ENCODE results near the gene PIGM. TPM values are rescaled to one million over a fixed set of nuclear protein-coding genes. Genes with fewer than 3 reads are reported as not detected.

PIGM gene
- total RNA-seq, 1 donor from 2014 or later, result 5.9 TPM

DNA sequence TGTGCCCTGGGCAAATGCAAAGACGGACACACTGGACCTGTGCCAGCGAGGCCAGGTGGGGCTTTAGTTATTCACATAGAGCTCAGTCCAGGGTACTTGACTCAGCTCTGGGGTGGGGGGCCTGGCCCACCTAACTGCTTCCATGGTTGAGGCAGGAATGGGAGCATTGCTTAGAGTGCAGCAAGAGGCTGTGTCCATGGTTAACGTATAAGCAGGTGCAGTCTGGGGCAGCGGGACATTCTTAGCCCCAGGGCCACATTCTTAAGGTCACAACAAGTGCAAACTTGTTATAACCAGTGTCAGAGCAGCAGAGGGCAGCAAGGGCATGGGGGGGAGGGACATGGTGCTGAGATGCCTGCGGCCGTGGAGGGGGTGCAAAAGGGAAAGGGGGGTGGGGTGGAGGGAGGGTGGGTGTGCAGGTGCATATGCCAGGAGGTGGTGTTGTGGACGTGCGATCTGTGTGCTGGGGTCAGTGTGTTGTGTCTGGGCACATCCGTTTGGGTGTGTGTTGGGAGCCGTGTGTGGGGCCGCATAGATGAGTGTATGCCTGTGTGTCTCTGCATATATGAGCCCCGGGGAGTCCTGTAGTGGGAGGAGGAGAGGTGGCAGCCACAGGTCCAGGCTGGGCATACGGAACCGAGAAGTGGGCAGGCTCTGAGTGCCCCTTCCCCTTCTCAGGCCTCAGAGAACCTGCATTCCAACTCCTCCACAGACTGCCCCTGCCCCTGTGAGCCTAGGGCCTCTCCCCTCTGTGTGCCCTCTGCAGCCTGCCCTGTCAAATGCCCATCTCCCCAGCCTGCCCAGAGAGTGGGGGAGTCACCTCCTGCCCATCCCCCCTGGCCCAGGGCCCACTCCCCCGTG lies 29.8 kb upstream of the PIGM start:
- H3K9me3 Mint-ChIP-seq (ENCODE audit: unreplicated experiment), result no peaks in the 10 kb centered on the region
- H3K4me3 Mint-ChIP-seq (ENCODE audit: unreplicated experiment), result no peak overlapping the region
- H3K27ac Mint-ChIP-seq (ENCODE audit: unreplicated experiment), result no peak overlapping the region
- peaks cover 2% of the 10 kb centered on the region for H3K27me3 Mint-ChIP-seq (ENCODE audit: unreplicated experiment)
- H3K36me3 Mint-ChIP-seq (ENCODE audit: unreplicated experiment), result no peaks in the 10 kb centered on the region
- TF ChIP-seq, protein P1, sequence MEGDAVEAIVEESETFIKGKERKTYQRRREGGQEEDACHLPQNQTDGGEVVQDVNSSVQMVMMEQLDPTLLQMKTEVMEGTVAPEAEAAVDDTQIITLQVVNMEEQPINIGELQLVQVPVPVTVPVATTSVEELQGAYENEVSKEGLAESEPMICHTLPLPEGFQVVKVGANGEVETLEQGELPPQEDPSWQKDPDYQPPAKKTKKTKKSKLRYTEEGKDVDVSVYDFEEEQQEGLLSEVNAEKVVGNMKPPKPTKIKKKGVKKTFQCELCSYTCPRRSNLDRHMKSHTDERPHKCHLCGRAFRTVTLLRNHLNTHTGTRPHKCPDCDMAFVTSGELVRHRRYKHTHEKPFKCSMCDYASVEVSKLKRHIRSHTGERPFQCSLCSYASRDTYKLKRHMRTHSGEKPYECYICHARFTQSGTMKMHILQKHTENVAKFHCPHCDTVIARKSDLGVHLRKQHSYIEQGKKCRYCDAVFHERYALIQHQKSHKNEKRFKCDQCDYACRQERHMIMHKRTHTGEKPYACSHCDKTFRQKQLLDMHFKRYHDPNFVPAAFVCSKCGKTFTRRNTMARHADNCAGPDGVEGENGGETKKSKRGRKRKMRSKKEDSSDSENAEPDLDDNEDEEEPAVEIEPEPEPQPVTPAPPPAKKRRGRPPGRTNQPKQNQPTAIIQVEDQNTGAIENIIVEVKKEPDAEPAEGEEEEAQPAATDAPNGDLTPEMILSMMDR (IDR thresholded peaks at IDR 0.05; ENCODE audit: partially characterized antibody, unreplicated experiment), result no peak
- no peaks in the 10 kb centered on the region for H3K4me1 Mint-ChIP-seq (ENCODE audit: low read depth, unreplicated experiment)
- DNase-seq, result no peak

DNA sequence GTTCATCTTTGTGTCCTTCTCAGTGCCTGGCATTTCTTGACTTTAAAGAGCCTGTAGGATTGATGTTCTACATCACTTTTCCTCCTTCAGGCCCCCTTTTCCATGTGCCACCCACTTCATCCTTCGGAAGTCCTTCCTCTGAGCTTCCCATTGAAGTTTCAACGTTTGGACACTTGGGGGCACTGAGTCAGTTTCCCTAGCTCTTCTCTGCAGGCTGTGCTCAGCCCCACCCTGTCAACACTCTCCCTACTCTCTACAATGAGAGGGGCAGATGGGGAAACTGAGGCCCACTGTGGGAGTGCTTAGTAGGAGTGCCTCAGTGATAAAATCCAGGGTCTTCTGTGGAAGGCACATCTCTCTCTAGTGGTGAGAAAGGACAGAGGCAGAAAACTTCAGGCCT lies 26.3 kb upstream of the PIGM start:
- peaks cover 2% of the 10 kb centered on the region for H3K27me3 Mint-ChIP-seq (ENCODE audit: unreplicated experiment)
- no peak overlapping the region for H3K27ac Mint-ChIP-seq (ENCODE audit: unreplicated experiment)
- H3K4me1 Mint-ChIP-seq (ENCODE audit: low read depth, unreplicated experiment), result no peaks in the 10 kb centered on the region
- no peaks in the 10 kb centered on the region for H3K9me3 Mint-ChIP-seq (ENCODE audit: unreplicated experiment)
- no peak for DNase-seq
- H3K36me3 Mint-ChIP-seq (ENCODE audit: unreplicated experiment), result no peaks in the 10 kb centered on the region
- TF ChIP-seq, protein P1 (IDR thresholded peaks at IDR 0.05; ENCODE audit: partially characterized antibody, unreplicated experiment), result no peak
- no peak overlapping the region for H3K4me3 Mint-ChIP-seq (ENCODE audit: unreplicated experiment)

DNA sequence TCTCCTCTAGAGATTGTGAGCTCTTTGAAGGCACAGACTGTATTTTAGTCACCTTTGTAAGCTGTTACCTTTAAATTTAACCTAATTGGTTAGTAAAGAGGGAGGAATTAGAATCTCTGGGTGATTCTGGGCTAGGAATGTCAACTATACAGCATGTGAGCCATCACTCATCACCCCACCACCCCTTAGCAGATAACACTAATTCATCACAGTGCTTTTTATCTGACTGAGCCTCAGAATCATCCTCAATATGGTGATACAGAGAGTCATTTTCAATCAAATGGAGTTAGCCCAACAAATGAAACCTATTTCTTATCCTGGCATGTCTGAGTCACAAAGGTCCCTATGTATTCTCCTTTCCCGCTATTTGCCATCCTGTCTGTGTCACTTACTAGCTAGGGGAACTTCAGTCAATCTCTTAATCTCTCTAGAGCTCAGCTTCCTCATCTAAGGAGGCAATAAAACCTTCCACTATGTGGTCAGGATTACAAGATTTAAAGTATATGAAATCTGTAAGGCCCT lies 24.9 kb upstream of the PIGM start:
- TF ChIP-seq, protein P1 (IDR thresholded peaks at IDR 0.05; ENCODE audit: partially characterized antibody, unreplicated experiment), result no peak
- no peak overlapping the region for H3K4me3 Mint-ChIP-seq (ENCODE audit: unreplicated experiment)
- no peaks in the 10 kb centered on the region for H3K4me1 Mint-ChIP-seq (ENCODE audit: low read depth, unreplicated experiment)
- DNase-seq, result no peak
- H3K36me3 Mint-ChIP-seq (ENCODE audit: unreplicated experiment), result no peaks in the 10 kb centered on the region
- H3K27ac Mint-ChIP-seq (ENCODE audit: unreplicated experiment), result no peak overlapping the region
- H3K9me3 Mint-ChIP-seq (ENCODE audit: unreplicated experiment), result no peaks in the 10 kb centered on the region
- peaks cover 2% of the 10 kb centered on the region for H3K27me3 Mint-ChIP-seq (ENCODE audit: unreplicated experiment)

DNA sequence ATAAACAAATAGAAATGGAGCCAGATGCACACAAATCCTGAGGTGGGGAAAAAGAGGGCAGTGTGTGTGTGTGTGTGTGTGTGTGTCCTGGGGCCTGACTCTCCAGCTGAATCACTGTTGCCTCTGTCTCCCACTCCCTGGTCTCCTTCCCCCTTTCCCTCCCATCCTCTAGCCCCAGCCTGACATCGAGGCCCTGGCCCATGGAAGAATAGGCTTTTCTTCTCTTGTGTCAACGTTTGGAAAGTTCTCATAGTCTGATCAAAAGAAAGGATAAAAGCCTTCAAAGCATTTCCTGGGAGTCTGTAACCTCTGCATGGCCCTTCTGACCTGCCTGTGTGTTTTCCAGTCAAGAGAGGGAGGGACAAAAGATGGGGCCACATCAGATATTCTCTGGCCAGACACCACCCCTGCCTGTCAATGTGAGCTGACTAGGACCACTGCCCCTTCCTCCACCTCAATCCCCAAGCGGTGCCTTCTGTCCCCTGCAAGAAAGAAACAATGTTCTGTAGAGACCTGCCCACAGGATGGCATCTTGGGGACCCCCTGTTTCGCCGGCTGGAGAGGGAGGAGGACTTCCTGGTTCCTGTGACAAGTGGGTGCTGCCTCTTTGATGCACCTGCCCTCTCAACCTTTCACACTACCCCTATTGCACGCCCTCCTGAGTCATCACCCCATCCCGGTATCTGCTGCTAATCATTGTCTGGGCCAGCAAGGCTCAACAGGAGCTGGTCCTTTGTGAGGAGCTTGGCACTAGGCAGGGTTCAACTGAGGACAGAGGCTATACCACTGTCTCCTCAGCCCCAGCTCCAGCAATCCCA lies 22.0 kb upstream of the PIGM start:
- H3K4me1 Mint-ChIP-seq (ENCODE audit: low read depth, unreplicated experiment), result peaks cover under 1% of the 10 kb centered on the region
- no peak for DNase-seq
- no peak overlapping the region for H3K4me3 Mint-ChIP-seq (ENCODE audit: unreplicated experiment)
- H3K36me3 Mint-ChIP-seq (ENCODE audit: unreplicated experiment), result no peaks in the 10 kb centered on the region
- TF ChIP-seq, protein P1 (IDR thresholded peaks at IDR 0.05; ENCODE audit: partially characterized antibody, unreplicated experiment), result no peak
- peaks cover under 1% of the 10 kb centered on the region for H3K9me3 Mint-ChIP-seq (ENCODE audit: unreplicated experiment)
- no peak overlapping the region for H3K27ac Mint-ChIP-seq (ENCODE audit: unreplicated experiment)
- H3K27me3 Mint-ChIP-seq (ENCODE audit: unreplicated experiment), result peaks cover 4% of the 10 kb centered on the region

Data from glutamatergic neuron (in vitro differentiated cells).